NCI-H146 treated with DMSO at 0.1 percent for 48 hours (cell line): ENCODE measurements around the gene ZNF175.

Experiments used
- DNase-seq: peaks from one replicate; lab custom pipeline; 2025; ENCODE audit not compliant: unreplicated experiment; lab: John Stamatoyannopoulos, UW

Gene ZNF175

GRCh38 chr19:51570962-51571575 is at the start of gene ZNF175:
TSS of gene ZNF175 (plus strand) at chr19:51571283. CDS start at chr19:51573330, 2,047 bp downstream.
- DNase-seq = peak; percentile 94

DNA sequence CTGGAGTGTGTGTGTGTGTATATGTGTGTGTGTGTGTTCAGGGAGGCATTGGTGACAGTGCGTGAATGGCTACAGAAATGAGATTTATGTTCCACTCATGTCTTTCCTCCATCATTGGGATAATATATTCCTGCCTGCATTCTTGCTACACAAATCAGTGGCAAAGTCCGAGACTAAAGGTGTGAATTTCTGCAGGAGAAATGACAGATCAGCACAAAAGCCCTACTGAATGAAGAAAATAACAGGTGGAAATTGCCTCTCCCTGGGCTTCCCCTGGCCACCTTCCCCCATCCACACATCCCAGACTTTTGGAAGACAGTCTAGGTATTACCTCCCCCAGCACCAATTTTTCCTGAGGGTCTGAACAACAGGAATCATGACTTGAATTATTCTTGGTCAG is 49.7 kb upstream of the ZNF175 start:
- no peak for DNase-seq

DNA sequence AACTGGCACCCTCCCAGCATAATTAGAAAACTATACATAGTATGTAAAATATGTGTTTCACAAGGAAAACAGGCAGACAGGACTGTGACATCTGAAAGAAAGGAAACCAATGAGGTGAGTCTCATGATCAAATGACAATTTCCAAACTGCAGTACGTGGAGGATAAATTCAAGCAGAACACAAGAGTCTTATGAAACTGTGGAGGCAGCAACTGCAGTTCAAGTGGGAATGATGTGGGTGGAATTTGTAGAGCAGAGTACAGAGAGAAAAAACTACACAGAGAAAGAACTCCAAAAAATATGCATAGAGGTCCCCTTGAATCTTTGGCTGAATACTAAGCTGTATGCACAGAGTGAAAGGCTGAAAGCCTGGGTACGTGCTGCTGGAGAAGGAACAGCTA is 49.3 kb upstream of the ZNF175 start:
- no peak for DNase-seq

GRCh38 chr19:51524666-51525264 is 46.3 kb upstream of the ZNF175 start:
- no peak for DNase-seq

GRCh38 chr19:51525651-51526050 is 45.4 kb upstream of the ZNF175 start:
- no peak for DNase-seq

- DNase-seq = no peak
Observed at GRCh38 chr19:51529301-51529700, 41.8 kb upstream of the ZNF175 start.

DNA sequence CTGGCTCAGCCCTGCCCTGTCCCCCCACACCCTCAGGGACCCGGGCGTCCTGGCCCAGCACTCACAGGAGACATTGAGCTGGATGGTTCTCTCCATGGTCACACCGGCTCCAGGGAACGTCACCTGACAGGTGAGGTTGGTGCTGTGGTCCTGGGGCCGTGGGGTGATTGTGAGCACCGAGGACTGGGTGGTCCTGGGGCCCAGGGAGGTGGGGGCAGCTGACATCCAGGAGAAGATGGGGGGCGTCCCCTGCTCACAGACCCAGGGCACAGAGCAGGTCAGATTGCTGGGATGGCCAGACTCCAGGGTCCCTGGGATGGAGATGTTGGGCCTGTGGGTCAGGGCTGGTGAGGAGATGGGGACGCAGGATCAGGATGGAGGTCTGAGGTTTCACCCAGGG is 40.5 kb upstream of the ZNF175 start:
- DNase-seq = no peak

GRCh38 chr19:51531349-51532315 is 39.5 kb upstream of the ZNF175 start, which contains the start of gene SIGLEC6:
TSS of gene SIGLEC6 (minus strand) at chr19:51531670. CDS start at chr19:51531648, 22 bp downstream.
- DNase-seq = no peak

DNA sequence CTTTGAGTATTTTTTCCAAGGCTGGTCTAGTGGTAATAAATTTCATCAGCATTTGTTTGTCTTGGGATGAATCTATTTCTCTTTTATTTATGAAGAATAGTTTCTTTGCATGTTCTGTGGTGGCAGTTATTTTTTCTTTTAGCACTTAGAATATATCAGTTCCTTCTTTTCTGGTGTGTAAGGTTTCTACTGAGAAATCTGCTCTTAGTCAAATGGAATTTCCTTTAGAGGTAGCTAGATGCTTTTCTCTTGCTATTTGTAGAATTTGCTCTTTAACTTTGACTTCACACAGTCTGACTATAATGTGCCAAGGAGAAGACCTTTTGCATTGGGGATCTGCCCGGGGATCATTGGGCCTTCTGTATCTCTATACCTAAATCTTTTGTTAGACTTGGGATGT is 35.5 kb upstream of the ZNF175 start:
- DNase-seq = no peak

- DNase-seq = no peak
Observed at GRCh38 chr19:51539821-51540366, 31.2 kb upstream of the ZNF175 start.

DNA sequence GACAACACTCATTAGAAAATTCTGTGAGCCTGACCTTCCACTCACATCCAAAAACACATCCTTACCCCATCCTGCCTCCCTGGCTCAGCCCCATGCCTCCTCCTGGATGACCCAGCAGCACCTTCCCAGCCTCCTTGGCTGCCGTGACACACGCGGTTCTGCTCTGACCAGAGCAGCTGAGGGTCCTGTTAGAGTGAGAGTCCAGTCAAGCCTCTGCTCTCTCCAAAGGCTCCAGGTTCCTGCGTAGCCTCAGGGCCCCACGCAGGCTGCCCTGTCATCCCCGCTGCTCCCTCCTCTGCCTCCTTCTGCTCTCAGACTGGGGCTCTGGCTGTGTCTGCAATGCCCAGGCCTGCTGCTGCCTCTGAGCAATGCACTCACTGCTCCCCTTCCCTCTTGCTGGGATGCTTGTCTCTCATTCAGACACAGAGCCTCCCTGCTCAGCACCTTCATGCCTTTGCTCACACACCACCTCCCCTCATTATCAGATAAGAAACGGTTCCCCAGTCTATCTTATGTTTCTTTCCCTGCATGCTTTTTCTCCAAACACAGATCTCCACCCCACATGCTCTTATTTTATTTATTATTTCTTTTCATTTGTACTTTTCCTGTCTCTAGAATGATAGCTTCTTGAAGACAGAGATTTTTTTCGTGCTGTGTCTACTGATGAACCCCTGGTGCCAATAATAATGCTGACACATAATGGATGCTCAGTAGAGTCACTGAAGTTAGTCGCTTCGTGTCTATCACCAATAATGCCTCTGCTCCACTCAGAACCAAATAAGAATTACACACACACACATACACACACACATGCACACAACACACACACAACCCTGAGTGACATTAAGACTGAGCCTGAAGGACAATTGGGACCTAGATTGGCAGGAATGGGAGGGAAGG is 29.4 kb upstream of the ZNF175 start:
- no peak for DNase-seq

GRCh38 chr19:51542699-51543098 is 28.4 kb upstream of the ZNF175 start:
- DNase-seq = no peak

DNA sequence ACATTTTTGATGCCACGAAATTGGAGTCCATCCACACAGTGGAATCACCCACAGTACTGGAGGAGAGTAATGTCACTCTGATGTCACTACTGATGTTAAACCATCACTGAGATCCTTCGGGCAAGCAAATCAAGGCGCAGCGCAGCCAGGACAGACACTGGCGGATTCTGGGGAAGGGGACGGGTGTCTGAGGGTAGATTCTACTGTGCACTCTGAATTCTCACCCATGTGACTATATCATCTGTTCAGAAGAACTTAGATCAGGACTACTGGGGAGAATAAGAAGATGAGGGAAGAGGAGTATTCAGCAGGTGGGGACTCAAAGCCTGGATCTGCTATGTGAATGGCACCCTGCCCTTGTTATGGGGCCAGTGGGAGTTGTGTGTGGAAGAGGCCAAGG is 27.0 kb upstream of the ZNF175 start:
- DNase-seq = no peak

DNA sequence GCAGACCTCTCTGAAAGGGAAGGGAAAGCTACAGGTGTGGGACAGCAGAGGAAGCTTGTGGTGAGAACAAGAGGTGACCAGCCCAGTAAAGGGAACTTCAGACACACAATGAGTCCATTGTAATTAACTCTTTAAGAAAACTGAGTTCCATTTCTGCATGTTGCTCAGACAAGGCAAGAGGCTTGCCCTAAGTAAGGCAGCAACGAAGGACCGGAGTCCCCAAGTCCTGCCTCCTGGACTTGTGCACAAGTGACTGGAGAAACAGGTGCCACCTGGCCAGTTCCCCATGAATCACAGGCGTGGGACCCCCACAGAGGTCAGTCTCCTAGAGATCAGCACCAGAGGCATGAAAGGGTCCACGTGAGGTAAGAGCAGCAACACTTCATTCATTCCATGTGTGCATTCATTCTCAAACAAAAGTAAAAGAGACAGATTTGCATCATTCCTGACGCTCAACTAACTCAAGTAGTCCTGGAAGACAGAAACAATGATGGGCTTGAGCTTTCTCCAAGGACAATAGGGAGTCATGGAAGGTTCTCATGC is 24.9 kb upstream of the ZNF175 start:
- no peak for DNase-seq

DNA sequence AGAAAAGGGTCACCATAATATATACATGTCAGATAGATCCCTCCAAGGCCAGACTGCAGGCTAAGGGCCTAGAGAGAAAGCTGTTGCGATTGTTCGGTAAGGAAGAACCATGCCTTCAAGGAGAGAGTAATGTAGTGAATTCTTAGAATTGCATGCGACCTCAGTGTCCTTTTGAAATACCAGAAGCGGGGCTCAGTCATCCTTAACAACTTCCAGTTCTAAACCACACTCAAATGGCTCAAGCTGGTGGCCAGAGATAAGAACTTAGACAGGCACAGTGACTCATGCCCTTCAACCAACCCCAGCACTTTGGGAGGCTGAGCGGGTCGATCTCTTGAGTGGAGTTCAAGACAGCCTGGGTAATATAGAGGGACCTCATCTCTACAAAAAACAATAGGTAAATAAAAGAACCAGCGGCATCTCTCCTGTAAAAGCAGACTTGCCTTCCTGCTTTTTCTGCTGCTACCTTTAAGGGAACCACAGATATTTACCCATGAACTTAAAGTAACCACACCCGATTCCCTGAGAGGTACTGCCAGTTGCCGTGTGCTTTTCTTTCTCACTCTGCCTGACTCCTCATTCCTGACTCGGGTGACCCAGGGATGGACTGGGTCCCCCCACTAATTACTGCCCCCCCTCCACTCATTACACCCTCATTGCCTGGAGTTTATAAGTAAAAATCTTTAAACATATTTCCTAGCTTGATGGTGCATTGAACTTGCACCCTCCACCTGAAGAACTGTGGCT is 24.3 kb upstream of the ZNF175 start:
- DNase-seq = no peak

DNA sequence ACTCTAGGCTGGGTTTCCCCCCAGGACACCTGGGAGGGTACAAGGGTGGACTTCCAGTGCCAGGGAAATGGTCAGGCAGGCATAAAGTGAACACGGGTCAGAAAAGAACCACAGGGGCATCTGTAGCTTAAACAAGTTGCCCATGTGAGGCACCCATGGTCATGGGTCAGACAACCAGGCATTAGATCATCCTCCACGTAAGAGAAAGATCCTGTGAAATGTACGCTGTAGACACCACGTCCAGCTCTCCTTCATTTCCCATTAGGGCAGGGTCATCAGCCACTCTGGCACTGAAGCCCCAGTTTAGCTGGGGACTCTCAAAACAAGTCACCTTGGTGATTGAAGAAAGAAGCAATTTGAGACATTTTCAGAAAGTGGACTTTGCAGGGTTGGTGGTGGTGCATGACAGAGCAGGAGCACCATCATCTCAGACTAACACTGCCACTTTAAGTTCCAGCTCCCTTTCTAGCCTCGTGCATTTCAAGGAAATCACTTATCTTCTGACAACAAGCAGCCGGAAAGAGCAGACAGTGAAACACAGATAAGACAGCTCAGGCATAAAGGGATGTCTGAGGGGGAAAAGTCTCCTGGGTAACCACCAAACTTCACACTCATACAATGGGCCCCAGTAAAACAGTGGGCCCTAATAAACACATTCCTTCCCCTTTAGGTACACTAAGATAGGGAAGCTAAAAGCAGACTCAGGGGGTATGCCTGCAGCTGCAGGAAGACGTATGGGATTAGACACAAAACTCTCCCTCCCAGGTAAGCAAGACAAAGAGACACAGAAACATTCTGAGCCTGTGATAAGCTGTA is 23.5 kb upstream of the ZNF175 start:
- DNase-seq = no peak

DNA sequence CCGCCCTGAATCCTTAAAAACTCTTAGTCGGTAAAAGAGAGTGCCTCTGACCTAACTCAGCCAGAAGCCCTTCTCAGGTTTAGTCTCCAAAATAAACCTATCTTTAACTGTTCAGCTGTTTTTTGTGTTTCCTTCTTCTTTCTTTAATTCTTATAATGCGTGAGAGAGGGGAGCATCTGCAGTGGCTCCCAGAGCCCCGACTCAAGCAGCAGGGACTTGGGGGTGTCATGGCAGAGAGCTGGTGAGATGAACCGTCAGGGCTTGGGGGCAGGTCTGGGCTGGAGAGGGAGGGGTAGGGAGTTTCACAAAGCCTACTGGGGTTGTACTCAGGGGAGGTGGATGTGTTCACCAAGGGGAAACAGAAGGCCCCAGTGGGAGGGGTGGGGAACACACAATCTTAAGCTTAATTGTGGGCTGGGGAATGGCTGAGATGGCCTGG is 22.9 kb upstream of the ZNF175 start:
- no peak for DNase-seq

DNA sequence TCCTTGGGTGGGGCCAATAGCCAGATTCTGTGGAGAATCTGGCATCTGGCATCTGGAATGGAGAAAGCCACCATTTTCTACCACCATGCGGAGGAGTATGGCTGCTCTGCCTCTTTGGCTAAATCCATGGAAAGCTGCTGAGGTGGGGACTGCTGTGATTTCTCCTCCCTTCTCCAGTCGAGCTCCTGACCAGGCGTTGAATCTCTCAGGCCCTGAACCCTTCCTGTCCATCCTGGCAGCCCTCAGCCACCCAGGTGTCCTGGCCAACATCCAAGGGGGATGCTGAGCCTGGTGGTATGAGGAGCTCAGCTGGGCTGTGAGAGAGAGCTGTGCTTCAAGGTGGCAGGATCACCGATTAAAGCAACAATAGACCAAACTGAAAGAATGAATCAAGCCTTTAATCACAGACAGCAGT is 22.2 kb upstream of the ZNF175 start:
- DNase-seq = no peak
